GM12878 (cell line): ENCODE data around the gene TRIM56. TPM values are rescaled to one million over a fixed set of nuclear protein-coding genes. Genes with fewer than 3 reads are reported as not detected.

ENCODE experiments used
- ATAC-seq: fragments of 200-7000 bp; cut with Tn5 transposase; 3 replicates; pipeline ENCODE4 v1.9.1; 2020; ENCODE audit warnings: mild to moderate bottlenecking, moderate library complexity
- BruUV-seq: library from RNA; stranded (reverse); fragments of 400-500 nt; replicated peaks from 2 replicates; lab custom pipeline; 2021; lab: Mats Ljungman, UMichigan
- CTCF ChIA-PET: fragments of 300-600 bp; sonication (Branson Sonifier 250); formaldehyde crosslinking; extraction: SDS; loops from one replicate; lab custom pipeline; 2021; ENCODE audit warnings: inconsistent platforms; lab: Yijun Ruan, JAX
- POLR2A ChIA-PET: fragments of 350-600 bp; formaldehyde crosslinking; extraction: SDS; loops from one replicate; lab custom pipeline; 2021; ENCODE audit warnings: inconsistent platforms; lab: Charles Lee
- RAD21 ChIA-PET: fragments of 300-600 bp; sonication (Branson Sonifier 250); formaldehyde crosslinking; loops from one replicate; lab custom pipeline; 2023; ENCODE audit warnings: antibody characterized with exemption; ENCODE audit not compliant: unreplicated experiment; lab: Charles Lee
- SMC1A ChIA-PET: fragments of 300-600 bp; sonication (Branson Sonifier 250); formaldehyde crosslinking; loops from one replicate; lab custom pipeline; 2023; ENCODE audit not compliant: unreplicated experiment, uncharacterized antibody; lab: Charles Lee
- DNase-seq: peaks from one replicate; pipeline ENCODE4 v3.0.0-alpha.2; 2011; ENCODE audit warnings: low read depth, low spot score
- FAIRE-seq: peaks from 3 replicates; lab custom pipeline; 2011; peaks lifted over from hg19 to GRCh38; lab: Jason Lieb, UNC
- H2AFZ ChIP-seq: 2 replicates; pipeline ENCODE4 v1.6.0; 2011; ENCODE audit warnings: low read depth, low read length, control low read depth; ENCODE audit not compliant: control insufficient read depth
- H3K27ac ChIP-seq: 2 replicates; pipeline ENCODE4 v1.5.1; 2011; ENCODE audit warnings: control low read depth; ENCODE audit not compliant: control insufficient read depth, insufficient read depth
- H3K27me3 ChIP-seq, 2 experiments: replicated peaks in 1 of 2; 2 replicates each; pipeline versions ENCODE4 v1.6.0 to v1.6.1; 2011; ENCODE audit warnings: low read length in 1 of 2; ENCODE audit not compliant: control insufficient read depth in 2 of 2, insufficient read depth in 2 of 2
- H3K36me3 ChIP-seq, 2 experiments: 2 replicates each; pipeline ENCODE4 v1.5.1; 2011; ENCODE audit warnings: low read length in 1 of 2; ENCODE audit not compliant: control insufficient read depth in 2 of 2, insufficient read depth in 2 of 2
- H3K4me1 ChIP-seq: 2 replicates; pipeline ENCODE4 v1.6.1; 2011; ENCODE audit warnings: mild to moderate bottlenecking, low read length, moderate library complexity, mixed read lengths; ENCODE audit not compliant: control insufficient read depth, insufficient read depth
- H3K4me2 ChIP-seq: 2 replicates; pipeline ENCODE4 v1.6.0; 2011; ENCODE audit warnings: control low read depth; ENCODE audit not compliant: control insufficient read depth, insufficient read depth
- H3K4me3 ChIP-seq: fragments of 200-600 bp; sonication (generic); 2 replicates; pipeline ENCODE4 v1.5.1; 2016
- H3K79me2 ChIP-seq: 2 replicates; pipeline ENCODE4 v1.6.0; 2011; ENCODE audit warnings: low read length; ENCODE audit not compliant: control insufficient read depth, insufficient read depth
- H3K9ac ChIP-seq: 2 replicates; pipeline ENCODE4 v1.8.0; 2011; ENCODE audit warnings: low read length, control low read depth, mixed read lengths; ENCODE audit not compliant: control insufficient read depth, insufficient read depth
- H3K9me3 ChIP-seq: replicated peaks from 3 replicates; pipeline ENCODE4 v1.5.1; 2011; ENCODE audit warnings: mild to moderate bottlenecking, low read length; ENCODE audit not compliant: control insufficient read depth, insufficient read depth
- H4K20me1 ChIP-seq: 2 replicates; pipeline ENCODE4 v1.6.0; 2011; ENCODE audit not compliant: control insufficient read depth, insufficient read depth
- BMI1 ChIP-seq: fragments of 450-650 bp; IDR thresholded peaks from 2 replicates; pipeline ENCODE4 v1.6.1; 2016; ENCODE audit warnings: mild to moderate bottlenecking, moderate library complexity, borderline replicate concordance
- BRCA1 ChIP-seq: IDR thresholded peaks from 2 replicates; pipeline ENCODE4 v1.6.1; 2011; ENCODE audit warnings: low read depth, low read length, improper control_type of control experiment
- CHD1 ChIP-seq: IDR thresholded peaks from 2 replicates; pipeline ENCODE4 v1.6.1; 2012; ENCODE audit warnings: low read depth, low read length, improper control_type of control experiment
- NR2F1 ChIP-seq: fragments of 450-650 bp; conservative IDR thresholded peaks from 2 replicates; pipeline ENCODE4 v1.6.1; 2017; ENCODE audit warnings: mild to moderate bottlenecking
- POLR2AphosphoS5 ChIP-seq: IDR thresholded peaks from 2 replicates; pipeline ENCODE4 v1.6.1; 2011; ENCODE audit warnings: mild to moderate bottlenecking, low read length, inconsistent platforms
- PRDM15 ChIP-seq: fragments of 450-650 bp; formaldehyde crosslinking; IDR thresholded peaks from 2 replicates; pipeline ENCODE4 v1.4.0; 2020; ENCODE audit warnings: mild to moderate bottlenecking, moderate library complexity
- SP1 ChIP-seq: IDR thresholded peaks from one replicate; pipeline ENCODE4 v1.6.1; 2011; ENCODE audit warnings: low read depth, low read length
- SPI1 ChIP-seq: IDR thresholded peaks from 2 replicates; pipeline ENCODE4 v1.6.1; 2011; ENCODE audit warnings: low read depth, mild to moderate bottlenecking, low read length, moderate library complexity, borderline replicate concordance; ENCODE audit not compliant: insufficient read depth
- SUZ12 ChIP-seq: fragments of 200-600 bp; sonication (generic); IDR thresholded peaks from one replicate; pipeline ENCODE4 v1.6.1; 2018; ENCODE audit warnings: antibody characterized with exemption, mild to moderate bottlenecking; ENCODE audit not compliant: unreplicated experiment
- TARDBP ChIP-seq: IDR thresholded peaks from 2 replicates; pipeline ENCODE4 v1.6.1; 2016; ENCODE audit warnings: borderline replicate concordance
- TCF12 ChIP-seq: IDR thresholded peaks from 2 replicates; pipeline ENCODE4 v1.6.1; 2011; ENCODE audit warnings: low read depth, mild to moderate bottlenecking, low read length
- ZNF274 ChIP-seq: IDR thresholded peaks from one replicate; pipeline ENCODE4 v1.8.0; 2011; ENCODE audit not compliant: insufficient read length, insufficient read depth
- WGBS: methylation state at CpG from one replicate; pipeline ENCODE4 v1.1.6; 2016; ENCODE audit warnings: low lambda C conversion rate; ENCODE audit not compliant: insufficient replicate concordance, insufficient coverage; ENCODE audit errors: missing lambda C conversion rate; 5-methylcytosine and 5-hydroxymethylcytosine counted together
- in situ Hi-C: fragments of 300-500 bp; cut with MboI; formaldehyde crosslinking; loops from 9 replicates; pipeline ENCODE4 v1.14.3; 2018; ENCODE audit warnings: mixed read lengths
- intact Hi-C: fragments of 100-400 bp; cut with micrococcal nuclease; formaldehyde crosslinking; loops from one replicate; pipeline ENCODE4 v1.14.2; 2022; ENCODE audit not compliant: unreplicated experiment
- polyA plus RNA-seq, 11 experiments: library from polyadenylated mRNA; depleted of rRNA in 4 of 11; unstranded in 6 of 11; stranded (reverse) in 5 of 11; fragments of >200 nt; fragmentation: Nextera tagmentation in 4 of 11; fragmentation: Illumina TruSeq in 1 of 11; extraction: Ambion mirVana in 4 of 11; extraction: Trizol in 1 of 11; gene quantifications; 1 replicate in 1 of 11; 2 replicates in 10 of 11; pipeline versions ENCODE4 v1.2.1 to v1.2.3, GENCODE V29; 2011 to 2016; ENCODE audit warnings: inconsistent platforms in 2 of 11, missing spikeins in 2 of 11, low read depth in 1 of 11
- total RNA-seq, 4 experiments: library from RNA; depleted of rRNA in 3 of 4; stranded (reverse); fragments of >200 nt in 3 of 4; fragmentation: Illumina TruSeq in 1 of 4; extraction: Trizol in 1 of 4; gene quantifications; 2 replicates each; pipeline versions ENCODE4 v1.2.1 to v1.2.3, GENCODE V29; 2013 to 2021
- TF ChIP-seq, protein P1 (sequence below): fragments of 450-650 bp; IDR thresholded peaks from 2 replicates; pipeline ENCODE4 v1.6.1; 2016; ENCODE audit warnings: mild to moderate bottlenecking
- TF ChIP-seq, protein P2 (sequence below): fragments of 450-650 bp; formaldehyde crosslinking; IDR thresholded peaks from 2 replicates; pipeline ENCODE4 v1.5.0; 2022; ENCODE audit warnings: mild to moderate bottlenecking, missing genetic modification characterization

Gene TRIM56
- total and polyA plus RNA-seq, 10 of the 15 experiments (the other 5 are each of a cell fraction or from before 2014, with no cell fraction given) = 3.2 to 37.5 (median 11.8) TPM

GRCh38 chr7:101134399-101134980 is 49.2 kb downstream of the TRIM56 start:
- ChIA-PET CTCF (interaction anchor here (0.7 to 3.4 kb wide), 8 partner anchors 8 to 240 kb away, joined by 3 to 21 read pairs (median 6); partner anchors contain the start of gene VGF), RAD21 (interaction anchor here (0.6 to 2.3 kb wide), 8 partner anchors 9 to 148 kb away, joined by 3 to 13 read pairs (median 4); partner anchors contain the start of genes FIS1 and TRIM56), POLR2A (interaction anchor here (2.5 kb wide), 1 partner anchor 11 kb away, joined by 12 read pairs; no protein-coding TSS in a partner anchor), SMC1A (interaction anchor here (0.9 to 3.1 kb wide), 5 partner anchors 9 to 57 kb away, joined by 3 to 12 read pairs (median 4); no protein-coding TSS in a partner anchor)
- Histone ChIP-seq H4K20me1 (no peaks in the 10 kb centered on the region), H3K36me3 (no peaks in the 10 kb centered on the region), H3K79me2 (no peaks in the 10 kb centered on the region), H3K9ac (no peak overlapping the region), H3K9me3 (no peaks in the 10 kb centered on the region), H3K4me3 (no peak overlapping the region), H3K4me2 (no peak overlapping the region), H3K27me3 (peaks cover 0 to 2% of the 10 kb centered on the region in 2 experiments; a peak in 2 of 4 replicates), H2AFZ (no peak overlapping the region), H3K4me1 (peaks cover 3% of the 10 kb centered on the region), H3K27ac (no peak overlapping the region)
- in situ Hi-C loops (no loop called here), intact Hi-C loops (no loop called here)
- ATAC-seq (no peak), FAIRE-seq (no peak), DNase-seq (no peak)
- BruUV-seq = no TSS peak
- WGBS = 24% methylated on average over 6 of the region's 6 CpGs
- TF ChIP-seq POLR2AphosphoS5 (no peak), SP1 (no peak), CHD1 (no peak), TARDBP (no peak), BRCA1 (no peak), SPI1 (peak; percentile 68; the same call in 1 of the 2 replicates), TCF12 (no peak), SUZ12 (no peak), ZNF274 (no peak), PRDM15 (no peak), NR2F1 (no peak), BMI1 (no peak)
- TF ChIP-seq, protein P1, sequence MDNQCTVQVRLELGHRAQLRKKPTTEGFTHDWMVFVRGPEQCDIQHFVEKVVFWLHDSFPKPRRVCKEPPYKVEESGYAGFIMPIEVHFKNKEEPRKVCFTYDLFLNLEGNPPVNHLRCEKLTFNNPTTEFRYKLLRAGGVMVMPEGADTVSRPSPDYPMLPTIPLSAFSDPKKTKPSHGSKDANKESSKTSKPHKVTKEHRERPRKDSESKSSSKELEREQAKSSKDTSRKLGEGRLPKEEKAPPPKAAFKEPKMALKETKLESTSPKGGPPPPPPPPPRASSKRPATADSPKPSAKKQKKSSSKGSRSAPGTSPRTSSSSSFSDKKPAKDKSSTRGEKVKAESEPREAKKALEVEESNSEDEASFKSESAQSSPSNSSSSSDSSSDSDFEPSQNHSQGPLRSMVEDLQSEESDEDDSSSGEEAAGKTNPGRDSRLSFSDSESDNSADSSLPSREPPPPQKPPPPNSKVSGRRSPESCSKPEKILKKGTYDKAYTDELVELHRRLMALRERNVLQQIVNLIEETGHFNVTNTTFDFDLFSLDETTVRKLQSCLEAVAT = no peak
- TF ChIP-seq, protein P2, sequence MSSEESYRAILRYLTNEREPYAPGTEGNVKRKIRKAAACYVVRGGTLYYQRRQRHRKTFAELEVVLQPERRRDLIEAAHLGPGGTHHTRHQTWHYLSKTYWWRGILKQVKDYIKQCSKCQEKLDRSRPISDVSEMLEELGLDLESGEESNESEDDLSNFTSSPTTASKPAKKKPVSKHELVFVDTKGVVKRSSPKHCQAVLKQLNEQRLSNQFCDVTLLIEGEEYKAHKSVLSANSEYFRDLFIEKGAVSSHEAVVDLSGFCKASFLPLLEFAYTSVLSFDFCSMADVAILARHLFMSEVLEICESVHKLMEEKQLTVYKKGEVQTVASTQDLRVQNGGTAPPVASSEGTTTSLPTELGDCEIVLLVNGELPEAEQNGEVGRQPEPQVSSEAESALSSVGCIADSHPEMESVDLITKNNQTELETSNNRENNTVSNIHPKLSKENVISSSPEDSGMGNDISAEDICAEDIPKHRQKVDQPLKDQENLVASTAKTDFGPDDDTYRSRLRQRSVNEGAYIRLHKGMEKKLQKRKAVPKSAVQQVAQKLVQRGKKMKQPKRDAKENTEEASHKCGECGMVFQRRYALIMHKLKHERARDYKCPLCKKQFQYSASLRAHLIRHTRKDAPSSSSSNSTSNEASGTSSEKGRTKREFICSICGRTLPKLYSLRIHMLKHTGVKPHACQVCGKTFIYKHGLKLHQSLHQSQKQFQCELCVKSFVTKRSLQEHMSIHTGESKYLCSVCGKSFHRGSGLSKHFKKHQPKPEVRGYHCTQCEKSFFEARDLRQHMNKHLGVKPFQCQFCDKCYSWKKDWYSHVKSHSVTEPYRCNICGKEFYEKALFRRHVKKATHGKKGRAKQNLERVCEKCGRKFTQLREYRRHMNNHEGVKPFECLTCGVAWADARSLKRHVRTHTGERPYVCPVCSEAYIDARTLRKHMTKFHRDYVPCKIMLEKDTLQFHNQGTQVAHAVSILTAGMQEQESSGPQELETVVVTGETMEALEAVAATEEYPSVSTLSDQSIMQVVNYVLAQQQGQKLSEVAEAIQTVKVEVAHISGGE (CRISPR knock-in tag) = no peak
